ENCODE data around the gene ZNF827.
"Not testable (repeated sequence)": the region's sequence is repeated elsewhere in the genome, so short reads cannot be mapped to it uniquely, and the experiment has no call there.

The ZNF827 gene

GRCh38 chr4:145861336-145862318 is 77.0 kb downstream of the ZNF827 start:
- DNase-seq (ENCODE audit: low read depth): no peak

GRCh38 chr4:145860897-145861296 is 77.7 kb downstream of the ZNF827 start:
- DNase-seq (ENCODE audit: low read depth): no peak

- no peak for DNase-seq (ENCODE audit: low read depth)
Observed at GRCh38 chr4:145860446-145860845, 78.2 kb downstream of the ZNF827 start.

- no peak for DNase-seq (ENCODE audit: low read depth)
Observed at GRCh38 chr4:145859926-145860325, 78.7 kb downstream of the ZNF827 start.

- DNase-seq (ENCODE audit: low read depth): no peak
Observed at GRCh38 chr4:145859426-145859825, 79.2 kb downstream of the ZNF827 start.

- no peak for DNase-seq (ENCODE audit: low read depth)
Observed at GRCh38 chr4:145852256-145852839, 86.3 kb downstream of the ZNF827 start.

- DNase-seq (ENCODE audit: low read depth): no peak
Observed at GRCh38 chr4:145851511-145852201, 87.0 kb downstream of the ZNF827 start.

- no peak for DNase-seq (ENCODE audit: low read depth)
Observed at GRCh38 chr4:145847764-145848163, 90.9 kb downstream of the ZNF827 start.

GRCh38 chr4:145845118-145845517 is 93.5 kb downstream of the ZNF827 start:
- DNase-seq (ENCODE audit: low read depth): no peak

- no peak for DNase-seq (ENCODE audit: low read depth)
Observed at GRCh38 chr4:145843639-145844038, 95.0 kb downstream of the ZNF827 start.

GRCh38 chr4:145843148-145843547 is 95.5 kb downstream of the ZNF827 start:
- peak; percentile 66 for DNase-seq (ENCODE audit: low read depth)

- no peak for DNase-seq (ENCODE audit: low read depth)
Observed at GRCh38 chr4:145842224-145842887, 96.3 kb downstream of the ZNF827 start.

- no peak for DNase-seq (ENCODE audit: low read depth)
Observed at GRCh38 chr4:145840801-145841200, 97.8 kb downstream of the ZNF827 start.

GRCh38 chr4:145840162-145840768 is 98.4 kb downstream of the ZNF827 start:
- no peak for DNase-seq (ENCODE audit: low read depth)

GRCh38 chr4:145839151-145839550 is 99.5 kb downstream of the ZNF827 start:
- DNase-seq (ENCODE audit: low read depth): no peak

GRCh38 chr4:145832384-145832783 is 106.2 kb downstream of the ZNF827 start:
- DNase-seq (ENCODE audit: low read depth): not testable (repeated sequence)

GRCh38 chr4:145830699-145831098 is 107.9 kb downstream of the ZNF827 start:
- DNase-seq (ENCODE audit: low read depth): no peak

GRCh38 chr4:145829629-145830395 is 108.8 kb downstream of the ZNF827 start:
- no peak for DNase-seq (ENCODE audit: low read depth)

- no peak for DNase-seq (ENCODE audit: low read depth)
Observed at GRCh38 chr4:145828802-145829485, 109.7 kb downstream of the ZNF827 start.

GRCh38 chr4:145827885-145828284 is 110.7 kb downstream of the ZNF827 start:
- no peak for DNase-seq (ENCODE audit: low read depth)
